MM.1S (cell line): ENCODE measurements around the gene BBS5.

ENCODE experiments used
- DNase-seq: peaks from one replicate; pipeline ENCODE4 v3.0.0-alpha.2; 2015
- H2AFZ ChIP-seq: fragments of 300-600 bp; sonication (generic); 2 replicates; pipeline ENCODE4 v1.6.0; 2016; ENCODE audit warnings: antibody characterized with exemption, low read length
- H3F3A ChIP-seq: fragments of 300-600 bp; sonication (generic); 2 replicates; pipeline ENCODE4 v1.6.1; 2016; ENCODE audit warnings: mild to moderate bottlenecking, antibody characterized with exemption, low read length, moderate library complexity, mixed read lengths; ENCODE audit not compliant: insufficient read depth
- H3K27ac ChIP-seq: fragments of 300-600 bp; sonication (generic); 2 replicates; pipeline ENCODE4 v1.5.1; 2016; ENCODE audit warnings: mild to moderate bottlenecking, low read length
- H3K27me3 ChIP-seq: fragments of 300-600 bp; sonication (generic); replicated peaks from 2 replicates; pipeline ENCODE4 v1.6.0; 2016; ENCODE audit warnings: low read length; ENCODE audit not compliant: insufficient read depth
- H3K36me3 ChIP-seq: fragments of 300-600 bp; sonication (generic); replicated peaks from 2 replicates; pipeline ENCODE4 v1.6.1; 2016; ENCODE audit warnings: mild to moderate bottlenecking, low read length, mixed read lengths; ENCODE audit not compliant: insufficient read depth
- H3K4me1 ChIP-seq: fragments of 300-600 bp; sonication (generic); 2 replicates; pipeline ENCODE4 v1.6.1; 2016; ENCODE audit warnings: low read length, mixed read lengths
- H3K4me2 ChIP-seq: fragments of 300-600 bp; sonication (generic); 2 replicates; pipeline ENCODE4 v1.6.0; 2016; ENCODE audit warnings: low read depth, low read length
- H3K4me3 ChIP-seq: fragments of 300-600 bp; sonication (generic); 2 replicates; pipeline ENCODE4 v1.5.1; 2016; ENCODE audit warnings: low read length, mixed read lengths
- H3K79me2 ChIP-seq: fragments of 300-600 bp; sonication (generic); 2 replicates; pipeline ENCODE4 v1.6.1; 2016; ENCODE audit warnings: mixed run types, low read length, mixed read lengths
- H3K9ac ChIP-seq: fragments of 300-600 bp; sonication (generic); 2 replicates; pipeline ENCODE4 v1.6.1; 2016; ENCODE audit warnings: low read length, mixed read lengths
- H3K9me2 ChIP-seq: fragments of 300-600 bp; sonication (generic); replicated peaks from 2 replicates; pipeline ENCODE4 v1.6.1; 2016; ENCODE audit warnings: mild to moderate bottlenecking, low read length, mixed read lengths; ENCODE audit not compliant: insufficient read depth
- H3K9me3 ChIP-seq: fragments of 300-600 bp; sonication (generic); replicated peaks from 2 replicates; pipeline ENCODE4 v1.6.1; 2016; ENCODE audit warnings: mild to moderate bottlenecking, low read length, mixed read lengths; ENCODE audit not compliant: insufficient read depth
- H4K20me1 ChIP-seq: fragments of 300-600 bp; sonication (generic); 2 replicates; pipeline ENCODE4 v1.6.1; 2016; ENCODE audit warnings: mild to moderate bottlenecking, low read length, moderate library complexity, mixed read lengths; ENCODE audit not compliant: insufficient read depth
- CTCF ChIP-seq: fragments of 300-600 bp; sonication (generic); IDR thresholded peaks from 2 replicates; pipeline ENCODE4 v1.5.1; 2016; ENCODE audit warnings: antibody characterized with exemption, low read length, mixed read lengths
- EZH2 ChIP-seq: fragments of 300-600 bp; sonication (generic); optimal IDR thresholded peaks from 2 replicates; pipeline ENCODE3; 2017; ENCODE audit warnings: low read depth, mild to moderate bottlenecking, antibody characterized with exemption, low read length, mixed read lengths
- EZH2phosphoT487 ChIP-seq: fragments of 300-600 bp; sonication (generic); IDR thresholded peaks from 2 replicates; pipeline ENCODE4 v1.6.1; 2018; ENCODE audit warnings: antibody characterized with exemption, low read length

The BBS5 gene

GRCh38 chr2:169509298-169509885 lies 30.1 kb downstream of the BBS5 start, which contains the start of gene KLHL41:
Gene KLHL41 (plus strand): TSS chr2:169509702. CDS start chr2:169509779, 77 bp downstream.
- H3K36me3 ChIP-seq, result no peaks in the 10 kb centered on the region
- no peaks in the 10 kb centered on the region for H3K27me3 ChIP-seq
- H3K27ac ChIP-seq, result no peak within 1 kb of the TSS
- no peaks in the 10 kb centered on the region for H3F3A ChIP-seq
- H3K9me3 ChIP-seq, result no peaks in the 10 kb centered on the region
- no peak for TF ChIP-seq EZH2phosphoT487
- no peak for TF ChIP-seq EZH2
- no peak for TF ChIP-seq CTCF
- no peaks in the 10 kb centered on the region for H3K79me2 ChIP-seq
- no peaks in the 10 kb centered on the region for H3K4me1 ChIP-seq
- no peaks in the 10 kb centered on the region for H4K20me1 ChIP-seq
- H3K4me2 ChIP-seq, result no peak within 1 kb of the TSS
- H3K9ac ChIP-seq, result no peak within 1 kb of the TSS
- DNase-seq, result no peak
- H3K9me2 ChIP-seq, result no peaks in the 10 kb centered on the region
- H3K4me3 ChIP-seq, result no peak within 1 kb of the TSS
- H2AFZ ChIP-seq, result no peak within 1 kb of the TSS

- Histone ChIP-seq H3K4me1 (no peaks in the 10 kb centered on the region), H4K20me1 (no peaks in the 10 kb centered on the region), H3F3A (no peaks in the 10 kb centered on the region), H3K27ac (no peak overlapping the region), H3K9me2 (no peaks in the 10 kb centered on the region), H3K4me3 (no peak overlapping the region), H3K9ac (no peak overlapping the region), H3K79me2 (no peaks in the 10 kb centered on the region), H3K4me2 (no peak overlapping the region), H2AFZ (no peak overlapping the region), H3K9me3 (no peaks in the 10 kb centered on the region), H3K36me3 (no peaks in the 10 kb centered on the region), H3K27me3 (no peaks in the 10 kb centered on the region)
- no peak for DNase-seq
- TF ChIP-seq CTCF, result no peak
- TF ChIP-seq EZH2phosphoT487, result no peak
Measured at GRCh38 chr2:169509955-169510354, 30.7 kb downstream of the BBS5 start.

GRCh38 chr2:169510496-169510895 lies 31.2 kb downstream of the BBS5 start:
- no peak overlapping the region for H3K4me2 ChIP-seq
- H3K4me1 ChIP-seq, result no peaks in the 10 kb centered on the region
- H3K79me2 ChIP-seq, result no peaks in the 10 kb centered on the region
- no peaks in the 10 kb centered on the region for H3K27me3 ChIP-seq
- no peaks in the 10 kb centered on the region for H3K36me3 ChIP-seq
- TF ChIP-seq EZH2 (no peak), EZH2phosphoT487 (no peak), CTCF (no peak)
- H3K4me3 ChIP-seq, result no peak overlapping the region
- H3K9me2 ChIP-seq, result no peaks in the 10 kb centered on the region
- no peaks in the 10 kb centered on the region for H3F3A ChIP-seq
- H3K27ac ChIP-seq, result no peak overlapping the region
- H3K9ac ChIP-seq, result no peak overlapping the region
- no peaks in the 10 kb centered on the region for H4K20me1 ChIP-seq
- no peaks in the 10 kb centered on the region for H3K9me3 ChIP-seq
- no peak overlapping the region for H2AFZ ChIP-seq
- no peak for DNase-seq
